Glutamatergic neuron (in vitro differentiated cells): ENCODE results near the gene CD69. TPM values are rescaled to one million over a fixed set of nuclear protein-coding genes. Genes with fewer than 3 reads are reported as not detected.
A peak's percentile ranks its signal among the peaks of the same experiment; 100 is the strongest.

Experiments used
- DNase-seq: peaks from one replicate; pipeline ENCODE4 v3.0.0; 2022
- H3K27ac Mint-ChIP-seq: one replicate; pipeline ENCODE4 v1.8.0; 2020; ENCODE audit warnings: mild to moderate bottlenecking, mixed read lengths, inconsistent platforms; ENCODE audit not compliant: unreplicated experiment
- H3K27me3 Mint-ChIP-seq: one replicate; pipeline ENCODE4 v1.8.0; 2020; ENCODE audit warnings: mild to moderate bottlenecking, moderate library complexity, mixed read lengths, inconsistent platforms; ENCODE audit not compliant: unreplicated experiment
- H3K36me3 Mint-ChIP-seq: one replicate; pipeline ENCODE4 v1.8.0; 2020; ENCODE audit warnings: mild to moderate bottlenecking, mixed read lengths, inconsistent platforms; ENCODE audit not compliant: unreplicated experiment
- H3K4me1 Mint-ChIP-seq: one replicate; pipeline ENCODE4 v1.8.0; 2020; ENCODE audit warnings: mild to moderate bottlenecking, low read depth, mixed read lengths, inconsistent platforms; ENCODE audit not compliant: unreplicated experiment
- H3K4me3 Mint-ChIP-seq: one replicate; pipeline ENCODE4 v1.8.0; 2020; ENCODE audit warnings: mild to moderate bottlenecking, mixed read lengths, inconsistent platforms; ENCODE audit not compliant: unreplicated experiment
- H3K9me3 Mint-ChIP-seq: one replicate; pipeline ENCODE4 v1.8.0; 2020; ENCODE audit warnings: mild to moderate bottlenecking, moderate library complexity, mixed read lengths, inconsistent platforms; ENCODE audit not compliant: unreplicated experiment
- total RNA-seq: library from RNA; stranded (reverse); fragmentation: NEBNext Ultra II Directional; extraction: Animal tissue kit (Norgen Biotek cat#: 25700); gene quantifications from one replicate; pipeline ENCODE4 v1.2.1, GENCODE V29; 2021; ENCODE audit not compliant: unreplicated experiment
- TF ChIP-seq, protein P1 (sequence below): fragments of 200-600 bp; sonication (generic); IDR thresholded peaks from one replicate; pipeline ENCODE4 v1.5.0; 2021; ENCODE audit not compliant: partially characterized antibody, unreplicated experiment

CD69 gene
- total RNA-seq, 1 donor from 2014 or later: not detected

DNA sequence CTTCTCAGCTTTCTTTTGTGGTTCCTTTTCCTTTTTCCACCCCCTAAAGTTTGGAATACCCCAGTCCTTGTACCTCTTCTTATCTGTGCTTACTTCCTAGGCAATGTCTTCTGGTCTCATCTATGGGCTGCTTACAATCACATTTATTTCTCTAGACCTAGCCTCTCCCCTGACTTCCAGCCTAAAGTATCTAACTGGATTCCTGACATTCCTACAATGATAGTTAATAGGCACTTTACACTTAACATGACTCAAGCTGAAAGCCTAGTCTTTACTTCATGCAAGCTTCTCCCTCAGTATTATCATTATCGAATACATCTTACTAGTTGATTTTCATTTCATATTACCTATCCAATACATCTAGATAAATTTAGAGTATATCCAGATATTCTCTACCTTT is 49.0 kb downstream of the CD69 start:
- no peaks in the 10 kb centered on the region for H3K36me3 Mint-ChIP-seq
- H3K27ac Mint-ChIP-seq: no peak overlapping the region
- H3K27me3 Mint-ChIP-seq: peaks cover 2% of the 10 kb centered on the region
- no peak overlapping the region for H3K4me3 Mint-ChIP-seq
- peaks cover 3% of the 10 kb centered on the region for H3K9me3 Mint-ChIP-seq
- peaks cover 3% of the 10 kb centered on the region for H3K4me1 Mint-ChIP-seq
- DNase-seq: no peak
- TF ChIP-seq, protein P1, sequence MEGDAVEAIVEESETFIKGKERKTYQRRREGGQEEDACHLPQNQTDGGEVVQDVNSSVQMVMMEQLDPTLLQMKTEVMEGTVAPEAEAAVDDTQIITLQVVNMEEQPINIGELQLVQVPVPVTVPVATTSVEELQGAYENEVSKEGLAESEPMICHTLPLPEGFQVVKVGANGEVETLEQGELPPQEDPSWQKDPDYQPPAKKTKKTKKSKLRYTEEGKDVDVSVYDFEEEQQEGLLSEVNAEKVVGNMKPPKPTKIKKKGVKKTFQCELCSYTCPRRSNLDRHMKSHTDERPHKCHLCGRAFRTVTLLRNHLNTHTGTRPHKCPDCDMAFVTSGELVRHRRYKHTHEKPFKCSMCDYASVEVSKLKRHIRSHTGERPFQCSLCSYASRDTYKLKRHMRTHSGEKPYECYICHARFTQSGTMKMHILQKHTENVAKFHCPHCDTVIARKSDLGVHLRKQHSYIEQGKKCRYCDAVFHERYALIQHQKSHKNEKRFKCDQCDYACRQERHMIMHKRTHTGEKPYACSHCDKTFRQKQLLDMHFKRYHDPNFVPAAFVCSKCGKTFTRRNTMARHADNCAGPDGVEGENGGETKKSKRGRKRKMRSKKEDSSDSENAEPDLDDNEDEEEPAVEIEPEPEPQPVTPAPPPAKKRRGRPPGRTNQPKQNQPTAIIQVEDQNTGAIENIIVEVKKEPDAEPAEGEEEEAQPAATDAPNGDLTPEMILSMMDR: no peak

DNA sequence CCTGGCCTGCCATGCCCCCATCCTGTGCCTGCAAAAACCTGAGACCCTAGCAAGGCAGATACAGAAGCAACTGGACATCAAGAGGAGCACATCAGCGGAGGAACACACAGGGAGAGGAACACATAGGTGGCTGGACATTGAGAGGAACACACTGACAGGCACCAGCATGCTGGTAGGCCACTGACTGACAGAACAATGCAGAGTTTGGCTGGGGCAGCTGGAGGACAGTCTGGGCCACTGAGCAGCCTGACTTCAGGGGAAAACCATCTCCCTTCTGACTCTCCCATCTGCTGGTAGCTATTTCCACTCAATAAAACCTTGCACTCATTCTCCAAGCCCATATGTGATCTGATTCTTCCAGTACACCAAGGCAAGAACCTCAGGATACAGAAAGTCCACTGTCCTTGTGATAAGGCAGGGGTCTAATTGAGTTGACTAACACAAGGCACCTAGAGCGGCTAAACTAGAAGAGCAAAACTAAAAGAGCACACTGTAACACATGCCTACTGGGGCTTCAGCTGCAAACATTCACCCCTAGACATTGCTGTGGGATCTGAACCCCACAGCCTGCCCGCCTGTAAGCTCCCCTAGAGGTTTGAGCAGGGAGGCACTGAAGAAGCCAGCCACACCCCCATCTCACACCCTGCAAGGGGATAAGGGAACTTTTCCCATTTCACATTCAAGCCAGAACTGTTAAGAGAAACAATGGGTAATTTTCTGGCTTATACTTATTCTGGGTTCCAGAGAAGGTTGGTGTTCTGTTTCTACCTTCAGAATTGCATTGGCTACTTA is 49.9 kb downstream of the CD69 start:
- Mint-ChIP-seq H3K27ac (peak overlapping the region; percentile 15), H3K36me3 (no peaks in the 10 kb centered on the region), H3K9me3 (peaks cover 3% of the 10 kb centered on the region), H3K4me1 (peaks cover 3% of the 10 kb centered on the region), H3K27me3 (peaks cover 2% of the 10 kb centered on the region), H3K4me3 (no peak overlapping the region)
- DNase-seq: no peak
- TF ChIP-seq, protein P1: no peak

DNA sequence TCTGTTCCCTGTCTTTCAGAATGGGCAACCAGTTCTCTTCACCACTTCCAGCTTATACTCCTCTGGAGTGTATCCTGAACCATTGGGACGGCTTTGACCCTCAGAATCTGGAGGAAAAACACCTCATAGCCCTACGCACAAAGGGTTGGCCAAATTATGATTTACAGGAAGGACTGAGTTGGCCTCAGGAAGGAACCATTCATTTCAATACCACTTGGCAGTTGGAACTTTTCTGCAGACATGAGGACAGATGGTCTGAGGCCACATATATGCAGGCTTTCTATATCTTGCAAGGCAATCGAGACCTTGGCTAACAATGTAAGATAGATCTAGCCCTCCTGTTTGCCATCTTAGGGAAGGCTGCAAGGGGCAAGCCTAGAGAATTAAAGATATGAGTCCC is 51.8 kb downstream of the CD69 start:
- Mint-ChIP-seq H3K4me3 (no peak overlapping the region), H3K36me3 (no peaks in the 10 kb centered on the region), H3K27me3 (peaks cover 2% of the 10 kb centered on the region), H3K27ac (no peak overlapping the region), H3K9me3 (peaks cover 3% of the 10 kb centered on the region), H3K4me1 (peaks cover 3% of the 10 kb centered on the region)
- TF ChIP-seq, protein P1: no peak
- no peak for DNase-seq

DNA sequence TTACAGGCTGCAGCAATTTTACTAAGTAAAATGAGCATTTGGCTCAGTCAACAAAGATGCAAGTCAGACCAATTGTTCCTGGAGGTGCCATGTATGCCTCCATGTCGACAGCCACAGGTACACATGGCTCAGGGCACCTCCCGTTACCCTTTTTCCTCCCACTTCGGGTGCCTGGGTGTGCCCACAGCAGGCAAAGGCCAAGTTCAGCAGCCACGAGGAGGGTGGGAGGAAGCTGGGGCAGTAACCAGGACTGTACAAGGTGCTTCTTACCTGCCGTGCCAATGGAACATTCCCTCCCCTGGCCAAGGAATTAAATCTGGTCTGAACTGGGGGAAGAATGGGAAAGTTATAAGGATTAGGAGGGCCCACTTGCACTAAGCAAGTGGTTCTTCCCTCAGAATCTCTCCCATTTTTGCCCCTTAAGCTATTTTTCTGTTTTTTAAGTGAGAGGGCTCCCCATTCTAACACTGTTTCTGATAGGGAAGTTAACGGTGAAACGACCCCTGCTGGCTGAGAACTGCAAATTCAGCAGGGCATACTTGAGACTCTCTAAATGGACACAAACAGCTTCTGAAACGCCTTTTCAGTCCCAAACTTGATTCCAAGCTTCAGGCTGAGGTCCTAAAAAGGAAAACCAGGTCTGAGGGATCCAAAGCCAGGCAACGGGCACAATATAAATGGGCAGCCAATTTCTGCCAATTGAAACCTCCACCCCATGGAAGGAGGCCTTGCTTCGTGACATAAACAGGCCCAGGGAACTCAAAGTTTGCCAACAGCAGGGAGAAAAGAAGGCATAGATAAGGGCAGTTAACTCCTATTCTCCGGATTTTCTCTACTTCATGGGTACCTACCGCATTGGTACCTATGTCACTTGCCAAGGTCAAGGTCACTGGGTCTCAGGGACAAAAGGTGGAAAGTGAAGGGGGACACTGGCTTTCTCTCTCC is 52.6 kb downstream of the CD69 start:
- Mint-ChIP-seq H3K27me3 (peaks cover 2% of the 10 kb centered on the region), H3K27ac (no peak overlapping the region), H3K36me3 (no peaks in the 10 kb centered on the region), H3K4me3 (no peak overlapping the region), H3K9me3 (peaks cover 3% of the 10 kb centered on the region), H3K4me1 (peaks cover 3% of the 10 kb centered on the region)
- TF ChIP-seq, protein P1: peak; percentile 85
- peak; percentile 59 for DNase-seq
